B cell (primary cell): Measurements from ENCODE around the gene RIMBP3B. TPM values are rescaled to one million over a fixed set of nuclear protein-coding genes. Genes with fewer than 3 reads are reported as not detected.
"Not testable (repeated sequence)": the region's sequence is repeated elsewhere in the genome, so short reads cannot be mapped to it uniquely, and the experiment has no call there.

Source experiments
- ATAC-seq: fragments of 200-7000 bp; cut with Tn5 transposase; one replicate; pipeline ENCODE4 v1.10.0; 2021; ENCODE audit warnings: low read depth, mild to moderate bottlenecking, moderate number of reproducible peaks, moderate library complexity
- CTCF ChIA-PET: fragments of 350-600 bp; sonication (Branson Sonifier 250); formaldehyde crosslinking; loops from one replicate; lab custom pipeline; 2021; ENCODE audit warnings: antibody characterized with exemption, inconsistent platforms; lab: Charles Lee
- POLR2A ChIA-PET: fragments of 350-600 bp; sonication (Branson Sonifier 250); formaldehyde crosslinking; loops from one replicate; lab custom pipeline; 2021; ENCODE audit warnings: antibody characterized with exemption; lab: Charles Lee
- DNase-seq: peaks from one replicate; pipeline ENCODE4 v3.0.0; 2013
- H2AFZ ChIP-seq: 2 replicates; pipeline ENCODE4 v1.6.1; 2012; ENCODE audit warnings: mild to moderate bottlenecking, low read depth, low read length; ENCODE audit not compliant: insufficient read depth, poor library complexity, severe bottlenecking
- H3K27ac ChIP-seq, 2 donors: 1 replicate in 1 of 2; 2 replicates in 1 of 2; pipeline ENCODE4 v1.5.1; 2012 to 2013; ENCODE audit warnings: low read length in 2 of 2, mild to moderate bottlenecking in 2 of 2, moderate library complexity in 1 of 2
- H3K27me3 ChIP-seq, 4 experiments: fragments of 200-600 bp in 1 of 4; sonication (generic) in 1 of 4; replicated peaks in 1 of 4; 1 replicate in 2 of 4; 2 replicates in 2 of 4; pipeline versions ENCODE4 v1.6.1 to v1.7.0; 2013 to 2016; ENCODE audit warnings: low read length in 3 of 4, mild to moderate bottlenecking in 2 of 4, mixed read lengths in 1 of 4, moderate library complexity in 1 of 4; ENCODE audit not compliant: insufficient read depth in 4 of 4, control insufficient read depth in 3 of 4; ENCODE audit errors: control extremely low read depth in 1 of 4
- H3K36me3 ChIP-seq, 2 experiments: replicated peaks in 1 of 2; 1 replicate in 1 of 2; 2 replicates in 1 of 2; pipeline versions ENCODE4 v1.6.1 to v1.7.1; 2013; ENCODE audit warnings: low read length in 1 of 2; ENCODE audit not compliant: insufficient read depth in 2 of 2, control insufficient read depth in 1 of 2; ENCODE audit errors: control extremely low read depth in 1 of 2, extremely low read depth in 1 of 2
- H3K4me1 ChIP-seq, 2 donors: fragments of 200-600 bp in 1 of 2; sonication (generic) in 1 of 2; 1 replicate in 1 of 2; 2 replicates in 1 of 2; pipeline versions ENCODE4 v1.5.1 to v1.6.1; 2013 to 2017; ENCODE audit warnings: low read length in 2 of 2; ENCODE audit not compliant: control insufficient read depth in 2 of 2, insufficient read depth in 2 of 2
- H3K4me2 ChIP-seq: replicated peaks from 2 replicates; pipeline ENCODE3; 2012; ENCODE audit warnings: mild to moderate bottlenecking, low read depth, low read length; ENCODE audit not compliant: poor library complexity, severe bottlenecking
- H3K4me3 ChIP-seq, 5 experiments: fragments of 200-600 bp in 1 of 5; sonication (generic) in 1 of 5; 1 replicate in 3 of 5; 2 replicates in 2 of 5; pipeline versions ENCODE4 v1.5.1 to v1.7.0; 2011 to 2016; ENCODE audit warnings: low read length in 4 of 5, mild to moderate bottlenecking in 4 of 5, low read depth in 2 of 5, control low read depth in 1 of 5, moderate library complexity in 1 of 5; ENCODE audit not compliant: insufficient read depth in 1 of 5; ENCODE audit errors: control extremely low read depth in 1 of 5, extremely low read depth in 1 of 5
- H3K79me2 ChIP-seq: fragments of 200-600 bp; sonication (generic); one replicate; pipeline ENCODE4 v1.6.0; 2016; ENCODE audit warnings: low read length; ENCODE audit not compliant: control insufficient read depth, insufficient read depth
- H3K9ac ChIP-seq: fragments of 200-600 bp; sonication (generic); 2 replicates; pipeline ENCODE4 v1.6.1; 2017; ENCODE audit warnings: mild to moderate bottlenecking, low read length, moderate library complexity
- H3K9me3 ChIP-seq, 3 donors: one replicate each; pipeline versions ENCODE4 v1.6.1 to v1.7.1; 2013; ENCODE audit warnings: low read length in 2 of 3; ENCODE audit not compliant: control insufficient read depth in 2 of 3, insufficient read depth in 1 of 3; ENCODE audit errors: control extremely low read depth in 1 of 3
- H4K20me1 ChIP-seq: 2 replicates; pipeline ENCODE4 v1.6.0; 2012; ENCODE audit warnings: mild to moderate bottlenecking, low read length; ENCODE audit not compliant: insufficient read depth, control insufficient read depth, poor library complexity, severe bottlenecking
- H3K27ac Mint-ChIP-seq: one replicate; pipeline ENCODE4 v1.8.0; 2021; ENCODE audit warnings: mixed read lengths
- H3K27me3 Mint-ChIP-seq: one replicate; pipeline ENCODE4 v1.8.0; 2021; ENCODE audit warnings: mixed read lengths
- H3K4me1 Mint-ChIP-seq: one replicate; pipeline ENCODE4 v1.8.0; 2021; ENCODE audit warnings: mixed read lengths
- H3K4me3 Mint-ChIP-seq: one replicate; pipeline ENCODE4 v1.8.0; 2021; ENCODE audit warnings: mixed read lengths
- H3K9me3 Mint-ChIP-seq: one replicate; pipeline ENCODE4 v1.8.0; 2022; ENCODE audit warnings: mixed read lengths; ENCODE audit not compliant: insufficient read depth
- WGBS: methylation state at CpG from one replicate; pipeline ENCODE4 v1.1.5; 2013; ENCODE audit warnings: missing lambda C conversion rate; ENCODE audit not compliant: insufficient coverage; 5-methylcytosine and 5-hydroxymethylcytosine counted together
- intact Hi-C: fragments of 100-400 bp; cut with micrococcal nuclease; formaldehyde crosslinking; loops from one replicate; pipeline ENCODE4 v1.10.0; 2022
- polyA plus RNA-seq: library from polyadenylated mRNA; depleted of rRNA; stranded (reverse); fragments of >200 nt; gene quantifications from 2 replicates; pipeline ENCODE4 v1.2.3, GENCODE V29; 2012
- total RNA-seq, 2 donors: library from RNA; stranded (reverse); fragments of 120-200 nt in 1 of 2; gene quantifications; 1 replicate in 1 of 2; 2 replicates in 1 of 2; pipeline versions ENCODE4 v1.2.3 to v1.2.4, GENCODE V29; 2013 to 2022

RIMBP3B gene
- total and polyA plus RNA-seq, 2 donors (not counting 1 experiment from before 2014, with no cell fraction given) = 1.6 TPM; not detected in 1

DNA sequence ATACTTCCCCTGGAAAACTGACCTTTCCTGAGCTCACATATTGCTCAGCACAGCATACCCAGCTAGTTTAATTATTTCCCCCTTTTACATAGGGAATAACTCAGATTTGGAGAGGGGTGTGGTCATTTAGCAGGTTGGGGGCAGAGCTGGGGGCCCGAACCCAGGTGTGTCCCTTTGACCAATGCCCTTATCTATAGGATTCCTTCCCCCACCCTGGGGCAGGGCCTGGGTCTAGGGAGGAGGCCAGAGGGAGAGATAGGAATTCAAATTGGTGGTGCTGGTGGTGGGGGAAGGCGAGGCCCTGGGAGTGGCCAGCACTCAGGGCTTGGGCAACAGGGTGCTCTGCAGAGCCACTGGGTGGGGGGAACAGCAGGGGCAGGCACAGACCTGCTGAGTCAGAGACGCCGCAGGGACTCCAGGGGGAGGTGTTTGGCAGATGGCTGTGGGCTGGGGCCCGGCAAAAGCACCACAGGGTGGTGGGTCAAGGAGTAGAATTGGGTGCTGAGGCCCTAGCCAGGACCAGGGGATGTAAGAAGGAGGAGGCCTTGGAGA, 19.3 kb downstream of the RIMBP3B start:
- not testable (repeated sequence) for H3K4me1 ChIP-seq

DNA sequence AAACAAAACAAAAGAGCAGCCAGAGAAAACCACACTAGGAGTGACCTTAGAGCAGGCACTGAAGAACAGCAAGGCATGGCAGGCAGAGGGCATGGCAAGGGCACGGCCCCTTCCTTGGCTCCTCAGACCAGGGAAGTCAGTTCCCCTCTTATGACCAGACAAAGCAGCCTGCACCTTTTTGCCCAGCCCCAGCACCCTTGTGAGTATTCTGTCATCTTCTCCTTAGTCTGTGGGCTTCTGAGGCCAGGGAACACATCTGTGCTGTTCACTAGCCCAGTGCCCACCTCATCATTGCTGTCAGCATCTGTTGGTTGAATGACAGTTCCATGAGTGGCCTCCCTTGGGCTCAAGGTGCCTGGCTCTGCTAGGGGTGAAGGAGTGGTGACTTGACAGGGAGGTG, 23.6 kb downstream of the RIMBP3B start:
- H3K4me1 ChIP-seq, H3K9me3 ChIP-seq, intact Hi-C loops, H3K79me2 ChIP-seq, H3K27me3 ChIP-seq, H3K27ac Mint-ChIP-seq, H3K27ac ChIP-seq, H3K27me3 Mint-ChIP-seq, CTCF ChIA-PET, POLR2A ChIA-PET, H3K9me3 Mint-ChIP-seq, H3K9ac ChIP-seq, H3K4me3 ChIP-seq, H2AFZ ChIP-seq, ATAC-seq, DNase-seq, H3K36me3 ChIP-seq, H4K20me1 ChIP-seq, H3K4me2 ChIP-seq, H3K4me1 Mint-ChIP-seq, H3K4me3 Mint-ChIP-seq: not testable (repeated sequence)
- WGBS = no CpG with 5 or more reads among the region's 1 CpG

More for the DNA sequence above, 19.3 kb downstream of the RIMBP3B start:
- H3K4me2 ChIP-seq, H3K9ac ChIP-seq, H2AFZ ChIP-seq, H3K27me3 ChIP-seq, H3K27me3 Mint-ChIP-seq, CTCF ChIA-PET, H3K9me3 ChIP-seq, ATAC-seq, H3K4me3 ChIP-seq, H3K79me2 ChIP-seq, H3K4me1 Mint-ChIP-seq, DNase-seq, H3K27ac Mint-ChIP-seq, H3K4me3 Mint-ChIP-seq, H4K20me1 ChIP-seq, intact Hi-C loops, H3K36me3 ChIP-seq, H3K27ac ChIP-seq, POLR2A ChIA-PET, H3K9me3 Mint-ChIP-seq: not testable (repeated sequence)
- no CpG with 5 or more reads among the region's 5 CpGs for WGBS

DNA sequence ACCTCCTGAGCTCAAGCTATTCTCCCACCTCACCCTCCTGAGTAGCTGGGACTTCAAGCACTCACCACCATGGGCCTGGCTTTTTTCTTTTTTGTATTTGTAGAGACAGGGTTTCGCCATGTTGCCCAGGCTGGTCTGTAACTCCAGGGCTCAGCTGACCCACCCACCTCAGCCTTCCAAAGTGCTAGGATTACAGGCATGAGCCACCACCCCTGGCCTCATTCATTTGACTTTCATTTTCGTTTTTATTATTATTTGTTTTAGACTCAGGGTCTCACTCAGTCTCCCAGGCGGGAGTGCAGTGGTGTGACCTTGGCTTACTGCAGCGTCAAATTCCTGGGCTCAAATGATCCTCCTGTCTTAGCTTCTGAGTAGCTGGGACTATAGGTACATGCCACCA, 24.2 kb downstream of the RIMBP3B start:
- H3K4me3 ChIP-seq, H3K9ac ChIP-seq, H3K4me2 ChIP-seq, H3K27me3 Mint-ChIP-seq, H3K4me1 Mint-ChIP-seq, H2AFZ ChIP-seq, H3K27me3 ChIP-seq, DNase-seq, H3K27ac ChIP-seq, H3K27ac Mint-ChIP-seq, H3K79me2 ChIP-seq, H3K4me1 ChIP-seq, ATAC-seq, H3K9me3 ChIP-seq, POLR2A ChIA-PET, H4K20me1 ChIP-seq, H3K36me3 ChIP-seq, CTCF ChIA-PET, H3K9me3 Mint-ChIP-seq, intact Hi-C loops, H3K4me3 Mint-ChIP-seq: not testable (repeated sequence)
- no CpG with 5 or more reads among the region's 4 CpGs for WGBS

DNA sequence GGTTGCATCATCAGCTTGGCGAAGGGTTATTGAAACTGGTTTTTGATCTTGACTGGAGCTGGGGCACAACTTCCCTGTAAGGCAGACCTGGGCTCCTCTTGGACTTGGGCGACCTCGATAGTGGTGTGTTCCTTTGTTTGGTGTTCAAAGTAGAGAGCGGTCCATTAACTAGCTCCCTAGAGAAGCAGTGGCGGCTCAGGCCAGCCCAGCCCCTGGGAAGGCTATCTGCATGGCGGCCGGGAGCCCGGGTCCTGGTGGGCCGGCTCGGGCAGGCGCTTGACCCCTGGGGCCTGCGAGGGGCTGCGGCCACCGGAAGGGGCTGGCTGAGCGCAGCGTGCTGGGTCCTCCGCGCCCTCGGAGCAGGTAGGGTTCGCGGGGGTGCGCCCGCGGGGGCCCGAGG, 32.8 kb downstream of the RIMBP3B start:
- H3K4me1 Mint-ChIP-seq, H4K20me1 ChIP-seq, H3K4me3 Mint-ChIP-seq, H3K9me3 Mint-ChIP-seq, H2AFZ ChIP-seq, H3K27ac ChIP-seq, H3K9me3 ChIP-seq, intact Hi-C loops, ATAC-seq, H3K36me3 ChIP-seq, H3K4me1 ChIP-seq, POLR2A ChIA-PET, CTCF ChIA-PET, H3K27me3 ChIP-seq, H3K9ac ChIP-seq, H3K27me3 Mint-ChIP-seq, DNase-seq, H3K27ac Mint-ChIP-seq, H3K79me2 ChIP-seq, H3K4me3 ChIP-seq, H3K4me2 ChIP-seq: not testable (repeated sequence)
- no CpG with 5 or more reads among the region's 25 CpGs for WGBS
